GM12872 (cell line): Measurements from ENCODE around the gene CPLX4.

Source experiments
- CTCF ChIP-seq: IDR thresholded peaks from 3 replicates; pipeline ENCODE4 v1.5.1; 2011; ENCODE audit warnings: low read depth, mild to moderate bottlenecking, low read length, moderate library complexity; ENCODE audit not compliant: insufficient read depth

Gene CPLX4

GRCh38 chr18:59266459-59266858, 52.0 kb downstream of the CPLX4 start:
- no peak for TF ChIP-seq CTCF

GRCh38 chr18:59265974-59266369, 52.5 kb downstream of the CPLX4 start:
- no peak for TF ChIP-seq CTCF

GRCh38 chr18:59265246-59265973, 53.0 kb downstream of the CPLX4 start:
- no peak for TF ChIP-seq CTCF

- TF ChIP-seq CTCF = no peak
Observed at GRCh38 chr18:59264651-59265245, 53.7 kb downstream of the CPLX4 start.

- TF ChIP-seq CTCF = no peak
Observed at GRCh38 chr18:59264121-59264571, 54.3 kb downstream of the CPLX4 start.

- no peak for TF ChIP-seq CTCF
Observed at GRCh38 chr18:59263661-59264060, 54.8 kb downstream of the CPLX4 start.

- TF ChIP-seq CTCF = peak; percentile 78
Observed at GRCh38 chr18:59249199-59249774, 69.2 kb downstream of the CPLX4 start.
